ENCODE measurements around the gene FHL1. TPM values are rescaled to one million over a fixed set of nuclear protein-coding genes. Genes with fewer than 3 reads are reported as not detected.

FHL1 gene
- total and polyA plus RNA-seq, 7 donors = 325 to 8,382 (median 6,074) TPM

GRCh38 chrX:136122207-136122606, 25.1 kb upstream of the FHL1 start:
- intact Hi-C loops (cut with DNase I) = no loop called here
- TF ChIP-seq, protein P1, sequence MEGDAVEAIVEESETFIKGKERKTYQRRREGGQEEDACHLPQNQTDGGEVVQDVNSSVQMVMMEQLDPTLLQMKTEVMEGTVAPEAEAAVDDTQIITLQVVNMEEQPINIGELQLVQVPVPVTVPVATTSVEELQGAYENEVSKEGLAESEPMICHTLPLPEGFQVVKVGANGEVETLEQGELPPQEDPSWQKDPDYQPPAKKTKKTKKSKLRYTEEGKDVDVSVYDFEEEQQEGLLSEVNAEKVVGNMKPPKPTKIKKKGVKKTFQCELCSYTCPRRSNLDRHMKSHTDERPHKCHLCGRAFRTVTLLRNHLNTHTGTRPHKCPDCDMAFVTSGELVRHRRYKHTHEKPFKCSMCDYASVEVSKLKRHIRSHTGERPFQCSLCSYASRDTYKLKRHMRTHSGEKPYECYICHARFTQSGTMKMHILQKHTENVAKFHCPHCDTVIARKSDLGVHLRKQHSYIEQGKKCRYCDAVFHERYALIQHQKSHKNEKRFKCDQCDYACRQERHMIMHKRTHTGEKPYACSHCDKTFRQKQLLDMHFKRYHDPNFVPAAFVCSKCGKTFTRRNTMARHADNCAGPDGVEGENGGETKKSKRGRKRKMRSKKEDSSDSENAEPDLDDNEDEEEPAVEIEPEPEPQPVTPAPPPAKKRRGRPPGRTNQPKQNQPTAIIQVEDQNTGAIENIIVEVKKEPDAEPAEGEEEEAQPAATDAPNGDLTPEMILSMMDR (IDR thresholded peaks at IDR 0.05) = no peak
- Histone ChIP-seq H3K27ac (no peak overlapping the region), H3K4me1 (peaks cover 5% of the 10 kb centered on the region), H3K27me3 (ENCODE audit: insufficient read depth in 3 of 3, low read length in 2 of 3) (no peaks in the 10 kb centered on the region), H3K36me3 (ENCODE audit: insufficient read depth in 1 of 2, low read depth in 1 of 2) (no peaks in the 10 kb centered on the region), H3K4me3 (no peak overlapping the region), H3K9me3 (peaks cover 7% of the 10 kb centered on the region)
- WGBS, 3 donors = 49 to 91% (median 85%) methylated on average over 2 of the region's 2 CpGs
- DNase-seq (no peak), ATAC-seq (no peak)

DNA sequence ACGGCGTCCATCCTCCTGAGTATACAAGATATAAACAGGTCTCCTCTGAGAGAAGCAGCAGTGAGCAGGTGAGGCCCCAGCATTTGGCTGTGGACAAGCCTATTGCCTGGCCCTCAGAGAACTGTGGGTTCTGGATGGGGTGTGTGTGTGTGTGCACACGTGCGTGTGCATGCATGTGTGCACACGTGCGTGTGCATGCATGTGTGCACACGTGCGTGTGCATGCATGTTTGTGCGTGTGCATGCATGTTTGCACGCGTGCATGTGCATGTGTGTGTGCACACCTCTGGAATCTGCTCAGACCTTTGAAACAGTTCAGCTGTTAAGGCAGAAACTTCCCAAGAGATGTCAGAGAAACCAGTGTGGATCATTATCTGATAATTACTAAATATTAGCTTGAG, 22.2 kb upstream of the FHL1 start:
- Histone ChIP-seq H3K9me3 (peaks cover 5% of the 10 kb centered on the region), H3K4me3 (no peak overlapping the region), H3K4me1 (peaks cover 8% of the 10 kb centered on the region), H3K27ac (no peak overlapping the region), H3K36me3 (ENCODE audit: insufficient read depth in 1 of 2, low read depth in 1 of 2) (no peaks in the 10 kb centered on the region), H3K27me3 (ENCODE audit: insufficient read depth in 3 of 3, low read length in 2 of 3) (no peaks in the 10 kb centered on the region)
- intact Hi-C loops (cut with DNase I) = no loop called here
- DNase-seq = no peak
- TF ChIP-seq, protein P1 (IDR thresholded peaks at IDR 0.05) = no peak
- 87 to 98% (median 93%) methylated on average over 9 to 11 of the region's 11 CpGs for WGBS, 3 donors
- ATAC-seq = no peak

- intact Hi-C loops (cut with DNase I) = no loop called here
- Histone ChIP-seq H3K4me1 (peaks cover 8% of the 10 kb centered on the region), H3K27ac (peak overlapping the region; percentile 67), H3K27me3 (ENCODE audit: insufficient read depth in 3 of 3, low read length in 2 of 3) (no peaks in the 10 kb centered on the region), H3K4me3 (no peak overlapping the region), H3K9me3 (no peaks in the 10 kb centered on the region), H3K36me3 (ENCODE audit: insufficient read depth in 1 of 2, low read depth in 1 of 2) (no peaks in the 10 kb centered on the region)
- DNase-seq = no peak
- 58 to 80% (median 64%) methylated on average over 6 of the region's 6 CpGs for WGBS, 3 donors
- TF ChIP-seq, protein P1 (IDR thresholded peaks at IDR 0.05) = no peak
- ATAC-seq = no peak
These were observed 21.0 kb upstream of the FHL1 start for GRCh38 chrX:136126371-136126770.

DNA sequence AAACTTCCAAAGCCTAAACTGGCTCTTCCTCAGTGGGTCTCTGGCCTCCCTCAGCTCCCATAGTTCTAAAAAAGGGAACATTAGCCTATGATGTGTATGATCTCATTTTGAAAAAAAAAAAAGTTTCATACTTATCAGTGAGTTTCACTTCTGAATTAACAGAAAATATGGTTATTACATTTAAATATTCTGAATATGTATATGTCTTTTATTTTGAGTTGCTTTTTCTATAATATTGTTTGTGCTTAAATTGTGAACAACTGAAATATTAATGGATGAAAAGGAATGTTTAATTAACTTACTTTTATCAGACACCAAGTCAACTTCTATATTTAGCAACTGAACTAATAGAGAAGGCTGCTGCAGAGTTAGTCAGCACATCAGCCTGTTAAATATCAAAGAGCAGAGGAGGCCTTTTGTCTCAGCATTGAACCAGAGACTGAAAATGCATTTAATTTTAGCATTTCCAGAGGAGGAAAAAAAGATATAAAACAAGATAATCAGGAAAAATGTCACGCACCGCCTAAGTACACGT, 20.4 kb upstream of the FHL1 start:
- Histone ChIP-seq H3K27ac (peak overlapping the region; percentile 67), H3K4me3 (peak overlapping the region; percentile 31), H3K9me3 (no peaks in the 10 kb centered on the region), H3K4me1 (peaks cover 8% of the 10 kb centered on the region), H3K27me3 (ENCODE audit: insufficient read depth in 3 of 3, low read length in 2 of 3) (no peaks in the 10 kb centered on the region), H3K36me3 (ENCODE audit: insufficient read depth in 1 of 2, low read depth in 1 of 2) (no peaks in the 10 kb centered on the region)
- no peak for DNase-seq
- WGBS, 3 donors = 45 to 53% (median 50%) methylated on average over 3 of the region's 3 CpGs
- peak in 3 of 4 donors; percentile 74 to 91 (median 76) for ATAC-seq
- intact Hi-C loops (cut with DNase I) = no loop called here
- TF ChIP-seq, protein P1 (IDR thresholded peaks at IDR 0.05) = no peak

DNA sequence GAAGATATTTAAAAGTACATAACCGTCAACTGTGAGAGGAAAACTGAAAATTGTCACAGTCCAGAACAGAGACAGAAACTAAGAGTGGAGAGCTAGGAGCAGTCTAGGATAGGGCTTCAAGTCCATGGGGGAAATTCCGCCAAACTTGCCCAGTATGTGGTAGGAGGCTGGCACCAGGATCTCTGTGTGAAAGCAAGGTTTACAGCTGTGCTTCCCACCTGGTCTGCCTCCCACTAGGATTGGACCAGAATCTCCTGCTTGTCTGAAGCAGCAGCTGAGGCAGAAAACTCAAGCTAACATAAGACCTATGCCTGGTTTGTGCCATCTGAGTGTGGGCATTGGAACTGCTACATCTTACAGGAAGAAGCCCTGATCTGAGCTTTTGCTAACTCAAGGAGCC, 18.6 kb upstream of the FHL1 start:
- Histone ChIP-seq H3K9me3 (no peaks in the 10 kb centered on the region), H3K27me3 (ENCODE audit: insufficient read depth in 3 of 3, low read length in 2 of 3) (no peaks in the 10 kb centered on the region), H3K4me1 (peaks cover 8% of the 10 kb centered on the region), H3K36me3 (ENCODE audit: insufficient read depth in 1 of 2, low read depth in 1 of 2) (no peaks in the 10 kb centered on the region), H3K27ac (no peak overlapping the region), H3K4me3 (no peak overlapping the region)
- DNase-seq (no peak), ATAC-seq (no peak)
- 88 to 97% (median 92%) methylated on average over 2 of the region's 2 CpGs for WGBS, 3 donors
- intact Hi-C loops (cut with DNase I) = no loop called here
- TF ChIP-seq, protein P1 (IDR thresholded peaks at IDR 0.05) = no peak
